Muscle layer of duodenum (tissue), 2 donors: ENCODE results near the gene ANGPTL5.

Experiments used
- H3K27ac ChIP-seq: one replicate; pipeline ENCODE4 v1.7.0; 2013; ENCODE audit warnings: mild to moderate bottlenecking, low read length
- H3K27me3 ChIP-seq: one replicate; pipeline ENCODE4 v1.7.0; 2013; ENCODE audit warnings: low read depth, mild to moderate bottlenecking, control low read depth, low read length
- H3K36me3 ChIP-seq, 2 donors: one replicate each; pipeline ENCODE4 v1.7.0; 2013; ENCODE audit warnings: low read length in 2 of 2, control low read depth in 1 of 2, mild to moderate bottlenecking in 1 of 2; ENCODE audit not compliant: insufficient read depth in 2 of 2, control insufficient read depth in 1 of 2
- H3K4me1 ChIP-seq, 2 donors: one replicate each; pipeline ENCODE4 v1.7.0; 2013; ENCODE audit warnings: low read length in 2 of 2, mild to moderate bottlenecking in 2 of 2, control low read depth in 1 of 2, moderate library complexity in 1 of 2; ENCODE audit not compliant: insufficient read depth in 2 of 2, control insufficient read depth in 1 of 2
- H3K4me3 ChIP-seq, 2 donors: one replicate each; pipeline ENCODE4 v1.7.0; 2013; ENCODE audit warnings: low read length in 2 of 2, low read depth in 1 of 2, mild to moderate bottlenecking in 1 of 2
- H3K9me3 ChIP-seq, 2 donors: one replicate each; pipeline ENCODE4 v1.7.0; 2013; ENCODE audit warnings: low read length in 2 of 2, control low read depth in 1 of 2, mild to moderate bottlenecking in 1 of 2; ENCODE audit not compliant: control insufficient read depth in 1 of 2
- donor health status: healthy.

Gene ANGPTL5

GRCh38 chr11:101889767-101890166, 26.6 kb downstream of the ANGPTL5 start:
- no peak overlapping the region for H3K4me3 ChIP-seq
- no peaks in the 10 kb centered on the region for H3K36me3 ChIP-seq
- no peaks in the 10 kb centered on the region for H3K27me3 ChIP-seq
- H3K9me3 ChIP-seq: no peaks in the 10 kb centered on the region
- H3K27ac ChIP-seq: no peak overlapping the region
- H3K4me1 ChIP-seq: no peaks in the 10 kb centered on the region

GRCh38 chr11:101885631-101886030, 30.7 kb downstream of the ANGPTL5 start:
- H3K27me3 ChIP-seq: no peaks in the 10 kb centered on the region
- H3K9me3 ChIP-seq: no peaks in the 10 kb centered on the region
- no peaks in the 10 kb centered on the region for H3K4me1 ChIP-seq
- no peak overlapping the region for H3K27ac ChIP-seq
- H3K4me3 ChIP-seq: no peak overlapping the region
- no peaks in the 10 kb centered on the region for H3K36me3 ChIP-seq

DNA sequence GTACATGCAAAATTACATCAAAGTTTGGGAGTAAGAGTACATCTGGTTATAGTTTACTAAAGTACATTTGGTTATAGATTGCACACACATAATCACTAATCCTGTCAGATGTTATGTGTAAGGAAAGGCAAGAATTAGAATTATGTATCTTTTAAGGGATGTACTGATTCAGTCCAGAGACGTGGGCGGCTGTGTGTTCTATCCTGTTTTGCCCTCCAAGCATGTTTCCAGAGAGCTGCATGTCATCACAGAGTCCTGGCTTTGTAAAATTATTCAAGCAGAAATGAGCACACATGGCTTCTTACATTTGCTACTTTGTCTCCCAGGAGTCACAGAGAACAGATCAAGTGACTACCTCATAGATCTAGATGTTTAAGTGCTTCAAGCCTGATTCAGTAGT, 34.7 kb downstream of the ANGPTL5 start:
- H3K4me1 ChIP-seq: no peaks in the 10 kb centered on the region
- no peaks in the 10 kb centered on the region for H3K36me3 ChIP-seq
- no peaks in the 10 kb centered on the region for H3K27me3 ChIP-seq
- no peaks in the 10 kb centered on the region for H3K9me3 ChIP-seq
- H3K4me3 ChIP-seq: no peak overlapping the region
- H3K27ac ChIP-seq: no peak overlapping the region

DNA sequence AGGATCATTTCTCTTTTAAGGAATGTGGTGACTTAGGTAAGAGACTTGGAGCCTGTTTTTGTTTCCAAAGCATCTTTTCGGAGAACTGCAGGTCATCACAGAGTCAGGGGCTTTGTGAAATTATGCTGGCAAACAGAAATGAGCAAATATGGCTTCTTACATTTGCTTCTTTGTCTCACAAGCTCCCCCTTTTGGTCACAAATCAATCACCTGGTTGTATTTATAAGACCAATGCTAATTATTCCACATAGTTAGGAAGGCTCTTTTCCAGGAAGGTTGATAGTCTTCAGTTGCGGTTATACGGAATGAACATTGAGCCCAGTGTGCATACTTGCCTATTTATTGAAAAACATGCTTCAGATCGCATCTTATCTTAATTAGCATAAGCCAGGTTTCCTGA, 36.1 kb downstream of the ANGPTL5 start:
- Histone ChIP-seq H3K4me1 (no peaks in the 10 kb centered on the region), H3K9me3 (no peaks in the 10 kb centered on the region), H3K27me3 (no peaks in the 10 kb centered on the region), H3K4me3 (no peak overlapping the region), H3K36me3 (no peaks in the 10 kb centered on the region), H3K27ac (no peak overlapping the region)

DNA sequence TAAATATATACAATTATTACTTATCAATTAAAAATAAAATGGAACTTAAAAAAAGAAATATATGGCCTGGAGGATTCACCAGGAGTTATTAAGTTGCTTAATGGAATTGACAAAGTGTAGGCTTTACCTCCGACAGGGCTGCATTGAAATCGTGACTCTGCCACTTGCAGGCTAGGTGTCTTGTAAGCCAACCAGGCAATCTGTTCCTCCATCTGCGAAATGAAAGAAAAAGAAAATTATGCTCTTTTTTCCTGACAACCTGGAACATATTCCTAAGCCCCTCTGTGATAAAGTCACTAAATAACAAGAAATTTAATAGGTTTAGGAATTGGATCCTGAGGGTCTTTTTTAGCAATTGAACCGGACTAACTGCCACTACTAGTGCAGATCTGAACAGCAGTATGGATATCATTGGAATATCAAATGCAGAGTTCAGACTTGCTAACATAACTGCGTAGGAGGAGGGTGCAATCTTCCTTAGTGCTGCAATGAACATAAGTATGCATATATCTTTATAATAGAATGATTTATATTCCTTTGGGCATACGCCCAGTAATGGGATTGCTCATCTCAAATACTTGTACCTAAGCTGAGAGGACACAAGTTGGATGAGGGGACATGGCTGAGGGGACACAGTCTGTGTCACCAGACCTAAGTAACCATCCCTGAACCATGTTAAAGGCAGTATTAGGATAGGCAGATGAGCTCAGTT, 44.0 kb downstream of the ANGPTL5 start:
- Histone ChIP-seq H3K27ac (no peak overlapping the region), H3K36me3 (no peaks in the 10 kb centered on the region), H3K27me3 (no peaks in the 10 kb centered on the region), H3K9me3 (no peaks in the 10 kb centered on the region), H3K4me1 (no peaks in the 10 kb centered on the region), H3K4me3 (no peak overlapping the region)

DNA sequence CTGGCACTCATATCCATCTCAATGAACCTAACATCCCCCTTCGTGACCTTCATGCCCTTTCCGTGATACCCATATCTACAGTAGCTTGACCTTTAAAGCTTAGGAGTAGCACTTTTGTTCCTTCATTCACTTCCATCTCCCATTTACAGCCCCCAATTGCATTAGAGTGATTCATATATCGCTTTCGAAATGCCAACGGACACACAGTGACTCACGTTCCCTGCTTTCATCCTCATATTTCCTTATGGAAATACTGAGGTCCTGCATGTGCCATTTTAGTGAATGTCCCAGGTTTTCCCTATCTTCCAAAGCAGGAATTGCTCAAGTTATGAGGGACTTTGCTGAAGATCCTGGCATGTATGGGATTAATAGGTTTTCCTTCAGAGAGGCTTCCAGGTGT, 45.8 kb downstream of the ANGPTL5 start:
- H3K27me3 ChIP-seq: no peaks in the 10 kb centered on the region
- no peaks in the 10 kb centered on the region for H3K36me3 ChIP-seq
- H3K4me3 ChIP-seq: no peak overlapping the region
- no peak overlapping the region for H3K27ac ChIP-seq
- no peaks in the 10 kb centered on the region for H3K9me3 ChIP-seq
- H3K4me1 ChIP-seq: no peaks in the 10 kb centered on the region

GRCh38 chr11:101867951-101868350, 48.4 kb downstream of the ANGPTL5 start:
- Histone ChIP-seq H3K27ac (no peak overlapping the region), H3K27me3 (no peaks in the 10 kb centered on the region), H3K4me1 (no peaks in the 10 kb centered on the region), H3K36me3 (no peaks in the 10 kb centered on the region), H3K4me3 (no peak overlapping the region), H3K9me3 (no peaks in the 10 kb centered on the region)

DNA sequence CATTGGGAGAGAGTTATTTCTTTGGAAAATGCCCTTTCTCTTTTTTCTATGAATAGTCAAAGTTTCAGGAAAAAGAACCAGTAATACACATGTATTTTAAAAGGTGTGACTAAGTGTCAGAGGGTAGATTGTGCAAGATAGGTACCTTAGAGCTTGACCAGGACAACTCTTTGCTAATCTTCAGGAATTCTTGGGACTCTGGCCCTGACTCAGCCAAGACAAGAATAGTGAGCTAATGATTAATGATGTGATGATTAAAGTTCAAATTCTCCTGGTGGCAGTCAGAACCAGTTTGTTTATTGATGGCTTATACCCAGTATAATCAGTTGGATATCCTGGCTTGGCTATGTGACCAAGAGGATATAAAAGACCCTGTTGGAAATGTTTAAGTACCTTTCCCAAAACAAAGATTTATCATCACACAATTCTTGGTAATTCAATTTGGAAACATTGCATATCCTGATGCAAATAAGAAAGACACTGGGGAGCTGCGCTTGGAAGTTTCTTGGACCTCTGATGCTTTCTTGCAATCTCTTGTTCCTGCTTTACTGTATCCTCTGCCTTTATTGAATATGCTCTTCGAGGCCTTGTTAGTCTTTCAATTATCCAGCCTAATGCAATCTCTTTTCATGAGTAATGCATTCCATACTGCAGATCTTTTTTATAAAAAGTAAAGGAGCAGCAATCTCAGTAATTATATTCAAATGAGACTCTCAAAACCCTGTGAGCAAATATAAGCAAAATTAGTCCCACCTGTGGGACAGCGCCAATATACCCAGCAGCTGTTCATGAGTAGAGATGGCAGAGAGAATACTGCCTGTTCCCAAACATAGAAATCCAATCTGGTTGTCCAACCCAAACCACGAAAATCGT, 49.5 kb downstream of the ANGPTL5 start:
- no peaks in the 10 kb centered on the region for H3K27me3 ChIP-seq

GRCh38 chr11:101864098-101864497, 52.2 kb downstream of the ANGPTL5 start:
- no peaks in the 10 kb centered on the region for H3K36me3 ChIP-seq
- H3K27me3 ChIP-seq: no peaks in the 10 kb centered on the region
- no peaks in the 10 kb centered on the region for H3K4me1 ChIP-seq
- H3K27ac ChIP-seq: no peak overlapping the region
- H3K9me3 ChIP-seq: no peaks in the 10 kb centered on the region
- H3K4me3 ChIP-seq: no peak overlapping the region

More for the DNA sequence above, 49.5 kb downstream of the ANGPTL5 start:
- Histone ChIP-seq H3K36me3 (no peaks in the 10 kb centered on the region), H3K27ac (no peak overlapping the region), H3K9me3 (no peaks in the 10 kb centered on the region), H3K4me1 (no peaks in the 10 kb centered on the region), H3K4me3 (no peak overlapping the region)

GRCh38 chr11:101863361-101863760, 53.0 kb downstream of the ANGPTL5 start:
- Histone ChIP-seq H3K4me3 (no peak overlapping the region), H3K27me3 (no peaks in the 10 kb centered on the region), H3K9me3 (no peaks in the 10 kb centered on the region), H3K4me1 (no peaks in the 10 kb centered on the region), H3K36me3 (no peaks in the 10 kb centered on the region), H3K27ac (no peak overlapping the region)

DNA sequence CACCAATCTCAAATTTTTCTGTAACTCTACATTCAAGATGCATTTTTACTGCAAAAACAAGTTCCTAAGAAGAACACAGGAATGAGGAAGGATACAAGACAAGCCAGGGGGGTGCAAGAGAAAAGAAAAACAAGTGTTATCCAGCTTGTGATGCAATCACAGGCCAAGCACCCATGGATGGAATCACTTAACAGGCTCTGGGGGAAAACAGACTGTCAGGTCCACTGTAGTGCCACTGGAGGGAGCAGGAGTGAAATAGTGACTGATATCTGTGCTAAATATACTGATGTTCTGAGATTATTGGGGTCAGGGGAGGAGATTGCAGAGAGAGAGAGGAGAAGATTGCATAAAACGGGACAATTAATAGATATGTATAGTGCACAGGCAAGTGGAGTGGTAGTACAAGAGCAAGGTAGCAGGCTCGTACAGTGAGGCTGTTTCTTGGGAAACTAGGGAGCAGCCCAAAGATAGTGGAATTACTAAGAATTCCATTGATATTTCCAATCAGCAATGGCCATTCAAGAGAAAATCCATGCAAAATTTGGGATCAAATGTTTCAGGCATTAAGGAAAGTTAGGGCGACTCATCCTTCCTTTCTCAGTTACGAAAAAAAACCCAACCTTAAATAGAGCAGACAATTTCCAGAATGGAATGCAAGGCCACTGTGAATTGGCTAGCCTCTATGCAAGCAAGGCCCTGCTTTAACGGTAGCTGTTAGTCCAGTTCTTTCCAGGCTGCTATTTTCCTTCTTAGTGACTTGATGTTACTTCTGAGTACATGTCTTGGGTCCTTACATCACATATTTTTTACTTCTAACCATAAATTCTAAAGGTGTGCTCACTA, 53.7 kb downstream of the ANGPTL5 start:
- no peak overlapping the region for H3K27ac ChIP-seq
- no peaks in the 10 kb centered on the region for H3K4me1 ChIP-seq
- no peaks in the 10 kb centered on the region for H3K27me3 ChIP-seq
- H3K36me3 ChIP-seq: no peaks in the 10 kb centered on the region
- no peaks in the 10 kb centered on the region for H3K9me3 ChIP-seq
- H3K4me3 ChIP-seq: no peak overlapping the region
